Ramos (cell line): ENCODE data around the gene PLPPR1.
"Not testable (repeated sequence)": the region's sequence is repeated elsewhere in the genome, so short reads cannot be mapped to it uniquely, and the experiment has no call there.

ENCODE experiments used
- in situ Hi-C: fragments of 300-500 bp; cut with MboI; formaldehyde crosslinking; loops from one replicate; pipeline ENCODE4 v1.14.3; 2022; ENCODE audit warnings: low sequenced_read_pairs; ENCODE audit not compliant: unreplicated experiment

PLPPR1 gene

GRCh38 chr9:101327422-101327909, 298.9 kb downstream of the PLPPR1 start:
- in situ Hi-C loops, result not testable (repeated sequence)

GRCh38 chr9:101332362-101332761, 303.8 kb downstream of the PLPPR1 start:
- in situ Hi-C loops, result no loop called here

- in situ Hi-C loops, result no loop called here
Observed at GRCh38 chr9:101333490-101333889, 305.0 kb downstream of the PLPPR1 start.

- in situ Hi-C loops, result no loop called here
Observed at GRCh38 chr9:101333926-101334702, 305.6 kb downstream of the PLPPR1 start.

GRCh38 chr9:101336091-101336490, 307.6 kb downstream of the PLPPR1 start:
- in situ Hi-C loops, result no loop called here

- in situ Hi-C loops, result no loop called here
Observed at GRCh38 chr9:101337237-101337636, 308.7 kb downstream of the PLPPR1 start.

- in situ Hi-C loops, result no loop called here
Observed at GRCh38 chr9:101341958-101342357, 313.4 kb downstream of the PLPPR1 start.

GRCh38 chr9:101342595-101342994, 314.1 kb downstream of the PLPPR1 start:
- in situ Hi-C loops, result no loop called here

- in situ Hi-C loops, result no loop called here
Observed at GRCh38 chr9:101350285-101350684, 321.8 kb downstream of the PLPPR1 start.

- in situ Hi-C loops, result no loop called here
Observed at GRCh38 chr9:101352892-101353463, 324.5 kb downstream of the PLPPR1 start.

- in situ Hi-C loops, result no loop called here
Observed at GRCh38 chr9:101353683-101354082, 325.2 kb downstream of the PLPPR1 start.

GRCh38 chr9:101354143-101354764, 325.7 kb downstream of the PLPPR1 start:
- in situ Hi-C loops, result no loop called here

- in situ Hi-C loops, result no loop called here
Observed at GRCh38 chr9:101354765-101355708, 326.5 kb downstream of the PLPPR1 start.

- in situ Hi-C loops, result no loop called here
Observed at GRCh38 chr9:101356619-101357018, 328.1 kb downstream of the PLPPR1 start.

GRCh38 chr9:101359679-101360078, 331.2 kb downstream of the PLPPR1 start:
- in situ Hi-C loops, result no loop called here

- in situ Hi-C loops, result no loop called here
Observed at GRCh38 chr9:101360647-101361046, 332.1 kb downstream of the PLPPR1 start.

- in situ Hi-C loops, result no loop called here
Observed at GRCh38 chr9:101362450-101362849, 333.9 kb downstream of the PLPPR1 start.

GRCh38 chr9:101365181-101365580, 336.7 kb downstream of the PLPPR1 start:
- in situ Hi-C loops, result no loop called here

- in situ Hi-C loops, result no loop called here
Observed at GRCh38 chr9:101366038-101366756, 337.7 kb downstream of the PLPPR1 start.

GRCh38 chr9:101367323-101367722, 338.8 kb downstream of the PLPPR1 start:
- in situ Hi-C loops, result no loop called here
